ENCODE measurements around the gene SPATA31D3.
"Not testable (repeated sequence)": the region's sequence is repeated elsewhere in the genome, so short reads cannot be mapped to it uniquely, and the experiment has no call there.

Gene SPATA31D3

DNA sequence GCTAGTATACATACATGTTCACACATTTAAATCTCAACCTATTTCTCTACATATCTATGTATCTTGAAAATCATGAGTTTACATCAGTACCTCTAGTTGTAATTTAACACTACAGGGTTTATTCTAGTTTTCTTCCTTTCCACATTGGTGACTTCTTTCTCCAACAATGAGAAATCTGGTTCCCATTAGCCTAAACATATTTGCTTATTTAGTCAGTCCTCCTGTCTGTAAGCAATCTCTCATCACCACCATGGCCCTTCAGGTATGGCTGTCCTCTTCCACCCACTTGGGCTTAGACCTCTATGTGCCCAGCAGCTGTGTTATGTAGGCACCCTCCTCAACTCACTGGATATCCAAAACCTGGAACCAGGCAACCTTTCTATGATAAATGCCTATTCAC lies 37.3 kb downstream of the SPATA31D3 start:
- FAIRE-seq = no peak

DNA sequence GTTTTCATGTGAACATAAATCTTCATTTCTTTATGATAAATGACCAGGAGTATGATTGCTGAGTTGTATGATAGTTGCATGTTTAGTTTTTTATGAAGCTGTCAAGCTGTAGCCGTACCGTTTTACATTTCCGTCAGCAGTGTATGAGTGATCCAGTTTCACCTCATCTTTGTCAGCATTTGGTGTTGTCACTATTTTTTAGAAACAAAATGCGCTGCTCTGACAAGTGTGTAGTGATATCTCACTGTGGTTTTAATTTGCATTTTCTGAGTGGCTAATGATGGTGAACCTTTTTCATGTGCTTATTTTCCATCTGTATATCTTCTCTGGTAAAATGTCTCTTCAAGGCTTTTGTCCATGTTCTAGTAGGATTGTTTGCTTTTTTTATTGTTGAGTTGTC lies 38.6 kb downstream of the SPATA31D3 start:
- FAIRE-seq = no peak

DNA sequence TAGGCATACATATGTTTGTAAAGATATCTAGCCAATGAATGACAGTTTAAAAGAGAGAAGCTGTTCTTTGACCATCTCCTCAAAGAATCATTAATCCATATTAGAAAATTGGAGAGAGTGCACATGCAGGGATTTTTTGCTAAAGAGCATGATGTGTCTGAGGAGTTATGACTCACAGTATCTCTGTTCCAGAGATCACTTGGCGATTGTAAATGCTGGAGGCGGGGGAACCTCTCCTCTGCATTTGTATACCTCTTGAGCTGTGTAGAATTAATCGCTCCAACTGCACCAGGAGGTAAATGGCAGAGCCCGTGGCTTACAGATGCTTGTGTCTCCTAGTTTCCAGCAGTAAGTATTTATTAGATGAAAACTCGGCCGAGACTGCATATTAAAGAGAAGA lies 41.6 kb downstream of the SPATA31D3 start:
- no peak for FAIRE-seq

DNA sequence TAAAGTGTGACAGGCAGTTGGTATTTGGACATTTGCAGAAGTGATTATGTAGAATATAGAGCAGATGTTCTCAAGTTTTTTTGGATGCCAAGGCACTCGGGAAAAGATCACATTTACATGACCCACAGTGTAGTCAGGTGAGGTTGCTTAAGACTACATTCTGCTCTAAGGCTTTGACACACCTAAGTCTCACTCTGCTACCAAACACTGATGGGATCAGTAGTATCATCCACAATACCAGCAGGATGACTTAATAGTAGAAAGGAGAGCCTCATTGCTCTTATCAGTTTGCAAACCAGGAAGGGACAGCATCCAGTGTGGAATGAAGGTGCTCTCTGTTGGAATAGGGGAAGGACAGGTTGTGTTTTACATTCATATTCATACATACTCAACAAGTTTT lies 42.8 kb downstream of the SPATA31D3 start:
- no peak for FAIRE-seq

DNA sequence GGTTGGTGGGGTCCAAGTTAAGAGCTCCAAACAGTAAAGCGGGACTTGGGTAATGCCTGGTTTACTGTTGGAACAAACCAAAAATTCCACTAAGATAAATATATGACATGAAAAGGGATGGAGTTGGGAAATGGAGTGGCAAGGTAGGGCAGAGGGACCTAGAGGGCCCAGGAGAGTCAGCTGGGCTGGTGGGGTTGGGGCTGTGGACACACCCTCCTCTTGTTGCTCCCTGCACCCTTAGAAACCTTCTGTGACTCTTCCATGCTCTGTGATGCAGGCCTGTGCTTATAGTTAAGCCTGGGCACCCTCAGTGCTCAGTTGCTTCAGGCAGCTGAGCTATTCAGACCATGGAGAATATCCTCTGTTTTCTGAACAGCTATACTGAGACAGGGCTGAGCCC lies 45.2 kb downstream of the SPATA31D3 start, which contains the start of gene SPATA31D1:
Gene SPATA31D1, plus strand, starts transcription at position 301 of the 400 bp plus-strand sequence. Its CDS starts 47 bp downstream, at position 348.
- not testable (repeated sequence) for FAIRE-seq

DNA sequence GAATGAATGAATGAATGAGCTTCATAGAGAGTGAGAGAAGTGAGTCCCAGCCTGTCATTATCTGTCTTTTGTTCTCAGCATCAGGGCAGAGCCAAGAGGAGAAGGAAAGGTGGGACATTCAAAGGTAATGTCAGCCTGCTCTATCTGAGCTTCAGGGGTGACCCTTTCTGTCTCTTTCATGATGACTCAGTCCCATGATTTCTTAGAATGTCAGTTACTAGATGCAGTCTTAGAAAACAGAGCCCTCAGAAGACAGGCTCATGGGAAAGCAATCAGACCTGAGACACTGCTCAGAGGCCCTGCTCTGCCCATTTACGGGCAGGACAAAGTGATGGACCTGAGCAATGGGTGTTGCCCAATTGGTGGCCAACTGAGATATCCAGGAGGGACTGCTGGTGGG lies 46.4 kb downstream of the SPATA31D3 start:
- no peak for FAIRE-seq

DNA sequence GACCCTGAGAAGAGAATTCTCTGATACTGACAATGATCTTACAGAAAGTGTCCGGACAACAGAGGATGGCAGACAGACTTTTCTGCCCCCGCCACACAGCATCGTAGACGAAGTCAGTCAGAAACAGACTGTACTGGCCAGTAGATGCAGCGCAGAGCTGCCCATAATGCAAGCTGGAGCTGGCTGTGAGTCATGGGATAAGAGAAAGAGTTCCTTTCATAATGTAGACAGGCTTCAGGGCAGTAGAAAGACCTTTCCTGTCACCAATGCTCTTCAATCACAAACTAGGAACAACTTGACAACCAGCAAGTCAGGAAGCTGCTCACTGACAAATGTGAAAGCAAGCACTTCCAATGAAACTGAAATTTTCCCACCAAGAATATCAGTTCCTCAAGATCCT lies 50.4 kb downstream of the SPATA31D3 start:
- FAIRE-seq = no peak
